HCT116 (cell line): ENCODE results near the gene PHKB. TPM values are rescaled to one million over a fixed set of nuclear protein-coding genes. Genes with fewer than 3 reads are reported as not detected.

ENCODE experiments used
- ATAC-seq: fragments of 200-7000 bp; cut with Tn5 transposase; 2 replicates; pipeline ENCODE4 v1.9.1; 2020; ENCODE audit warnings: mild to moderate bottlenecking, moderate library complexity
- BruUV-seq: library from RNA; stranded (reverse); fragments of 400-500 nt; replicated peaks from 2 replicates; lab custom pipeline; 2021; lab: Mats Ljungman, UMichigan
- CTCF ChIA-PET: fragments of 300-600 bp; sonication (Branson Sonifier 250); formaldehyde crosslinking; loops from one replicate; lab custom pipeline; 2021; ENCODE audit warnings: antibody characterized with exemption; lab: Charles Lee
- POLR2A ChIA-PET: fragments of 300-600, 350-600 bp; sonication (Branson Sonifier 250); formaldehyde crosslinking; loops from one replicate; lab custom pipeline; 2021; ENCODE audit warnings: antibody characterized with exemption; lab: Charles Lee
- RAD21 ChIA-PET, 2 experiments: fragments of 300-600 bp; sonication (Branson Sonifier 250); formaldehyde crosslinking; loops; one replicate each; lab custom pipeline; 2023; ENCODE audit warnings: low total read pairs in 2 of 2; ENCODE audit not compliant: uncharacterized antibody in 2 of 2, unreplicated experiment in 2 of 2, low non-redundant PET in 1 of 2; lab: Charles Lee
- DNase-seq: peaks from one replicate; pipeline ENCODE4 v3.0.0-alpha.2; 2010; ENCODE audit warnings: low read depth, low spot score
- H2AFZ ChIP-seq: fragments of 200-600 bp; shearing (Covaris generic), sonication (generic); 2 replicates; pipeline ENCODE4 v1.6.1; 2017; ENCODE audit warnings: low read depth, mixed run types, mixed read lengths, antibody characterized with exemption, low read length; ENCODE audit not compliant: poor library complexity, severe bottlenecking
- H3K27ac ChIP-seq: 2 replicates; pipeline ENCODE4 v1.5.1; 2012; ENCODE audit warnings: low read depth, low read length
- H3K27me3 ChIP-seq: fragments of 200-600 bp; sonication (generic); 2 replicates; pipeline ENCODE4 v1.6.1; 2016; ENCODE audit warnings: mixed run types, low read length, mixed read lengths; ENCODE audit not compliant: insufficient read depth
- H3K36me3 ChIP-seq, 2 experiments: fragments of 200-500 bp in 1 of 2; fragments of 200-600 bp in 1 of 2; sonication (Bioruptor generic) in 1 of 2; sonication (generic) in 1 of 2; 2 replicates each; pipeline versions ENCODE4 v1.5.1 to v1.6.1; 2014 to 2016; ENCODE audit warnings: low read length in 2 of 2, inconsistent platforms in 1 of 2, mixed read lengths in 1 of 2, mixed run types in 1 of 2; ENCODE audit not compliant: insufficient read depth in 2 of 2, control insufficient read depth in 1 of 2
- H3K4me1 ChIP-seq, 2 experiments: fragments of 200-600 bp in 1 of 2; sonication (generic) in 1 of 2; 2 replicates each; pipeline versions ENCODE4 v1.5.1 to v1.6.1; 2012 to 2017; ENCODE audit warnings: low read length in 2 of 2, inconsistent platforms in 1 of 2, mild to moderate bottlenecking in 1 of 2, mixed read lengths in 1 of 2, mixed run types in 1 of 2, moderate library complexity in 1 of 2; ENCODE audit not compliant: insufficient read depth in 2 of 2, control insufficient read depth in 1 of 2
- H3K4me2 ChIP-seq: fragments of 200-600 bp; sonication (generic); 2 replicates; pipeline ENCODE4 v1.6.1; 2017; ENCODE audit warnings: mixed run types, low read length, mixed read lengths
- H3K4me3 ChIP-seq, 2 experiments: fragments of 200-600 bp in 1 of 2; sonication (generic) in 1 of 2; replicated peaks in 1 of 2; 2 replicates each; pipeline ENCODE4 v1.5.1; 2011 to 2016; ENCODE audit warnings: low read length in 2 of 2, control low read depth in 1 of 2, low read depth in 1 of 2, mild to moderate bottlenecking in 1 of 2, mixed read lengths in 1 of 2, mixed run types in 1 of 2
- H3K79me2 ChIP-seq: fragments of 200-600 bp; sonication (generic); 2 replicates; pipeline ENCODE4 v1.6.1; 2017; ENCODE audit warnings: mild to moderate bottlenecking, mixed run types, low read length, moderate library complexity, mixed read lengths; ENCODE audit not compliant: insufficient read depth
- H3K9ac ChIP-seq: fragments of 200-600 bp; sonication (generic); 2 replicates; pipeline ENCODE4 v1.6.1; 2016; ENCODE audit warnings: low read length, mixed read lengths
- H3K9me2 ChIP-seq: fragments of 200-600 bp; sonication (generic), shearing (Covaris generic); 2 replicates; pipeline ENCODE4 v1.6.1; 2017; ENCODE audit warnings: mixed run types, mild to moderate bottlenecking, moderate library complexity; ENCODE audit not compliant: insufficient read depth
- H3K9me3 ChIP-seq, 2 experiments: fragments of 200-500 bp in 1 of 2; fragments of 200-600 bp in 1 of 2; sonication (Bioruptor generic) in 1 of 2; sonication (generic) in 1 of 2; 2 replicates each; pipeline ENCODE4 v1.6.1; 2014 to 2017; ENCODE audit warnings: low read length in 2 of 2, mixed read lengths in 2 of 2, inconsistent platforms in 1 of 2, low read depth in 1 of 2, mild to moderate bottlenecking in 1 of 2, mixed run types in 1 of 2, moderate library complexity in 1 of 2; ENCODE audit not compliant: control insufficient read depth in 1 of 2, insufficient read depth in 1 of 2
- H4K20me1 ChIP-seq: fragments of 200-600 bp; sonication (generic), shearing (Covaris generic); 2 replicates; pipeline ENCODE4 v1.6.1; 2017; ENCODE audit warnings: mixed run types, mild to moderate bottlenecking, moderate library complexity; ENCODE audit not compliant: insufficient read depth
- CBX3 ChIP-seq: IDR thresholded peaks from 2 replicates; pipeline ENCODE4 v1.6.1; 2012; ENCODE audit warnings: low read depth
- CTCF ChIP-seq, 3 experiments: fragments of 200-600 bp in 1 of 3; sonication (generic) in 1 of 3; IDR thresholded peaks in 2 of 3; conservative IDR thresholded peaks in 1 of 3; 2 replicates each; pipeline ENCODE4 v1.5.1; 2012 to 2017; ENCODE audit warnings: low read depth in 2 of 3, low read length in 2 of 3, antibody characterized with exemption in 1 of 3, borderline replicate concordance in 1 of 3, control low read depth in 1 of 3, mild to moderate bottlenecking in 1 of 3, mixed read lengths in 1 of 3, mixed run types in 1 of 3, moderate library complexity in 1 of 3; ENCODE audit not compliant: insufficient read depth in 1 of 3
- EGR1 ChIP-seq: IDR thresholded peaks from 2 replicates; pipeline ENCODE4 v1.6.1; 2012; ENCODE audit warnings: low read depth
- ELF1 ChIP-seq: IDR thresholded peaks from 2 replicates; pipeline ENCODE4 v1.6.1; 2012; ENCODE audit warnings: low read depth, borderline replicate concordance
- EZH2 ChIP-seq: fragments of 200-600 bp; sonication (generic); IDR thresholded peaks from 2 replicates; pipeline ENCODE4 v1.6.1; 2017; ENCODE audit warnings: antibody characterized with exemption, mixed run types
- EZH2phosphoT487 ChIP-seq: fragments of 200-600 bp; IDR thresholded peaks from 2 replicates; pipeline ENCODE4 v1.6.1; 2018; ENCODE audit warnings: antibody characterized with exemption, borderline replicate concordance
- FOSL1 ChIP-seq: IDR thresholded peaks from 2 replicates; pipeline ENCODE4 v1.6.1; 2012; ENCODE audit warnings: low read depth
- JUND ChIP-seq: IDR thresholded peaks from 2 replicates; pipeline ENCODE4 v1.6.1; 2012
- MAX ChIP-seq: IDR thresholded peaks from 2 replicates; pipeline ENCODE4 v1.6.1; 2012
- POLR2A ChIP-seq: IDR thresholded peaks from 2 replicates; pipeline ENCODE4 v1.7.0; 2011; ENCODE audit warnings: borderline replicate concordance; ENCODE audit not compliant: insufficient read depth, insufficient read length; ENCODE audit errors: extremely low read depth
- POLR2AphosphoS5 ChIP-seq: IDR thresholded peaks from 2 replicates; pipeline ENCODE4 v1.6.1; 2011; ENCODE audit warnings: mild to moderate bottlenecking, low read depth, low read length, moderate library complexity
- SIN3A ChIP-seq: IDR thresholded peaks from 2 replicates; pipeline ENCODE4 v1.6.1; 2012; ENCODE audit warnings: low read depth
- SP1 ChIP-seq: IDR thresholded peaks from 2 replicates; pipeline ENCODE4 v1.6.1; 2012; ENCODE audit warnings: low read depth
- SRF ChIP-seq: IDR thresholded peaks from 2 replicates; pipeline ENCODE4 v1.6.1; 2012; ENCODE audit warnings: low read depth
- TCF7L2 ChIP-seq: IDR thresholded peaks from 2 replicates; pipeline ENCODE4 v1.7.0; 2011; ENCODE audit warnings: borderline replicate concordance, inconsistent platforms; ENCODE audit not compliant: insufficient read depth, insufficient read length; ENCODE audit errors: extremely low read depth
- ZBTB33 ChIP-seq: IDR thresholded peaks from 2 replicates; pipeline ENCODE4 v1.6.1; 2011; ENCODE audit warnings: mild to moderate bottlenecking, low read length, moderate library complexity; ENCODE audit not compliant: insufficient replicate concordance; ENCODE audit errors: extremely low read depth
- ZFX ChIP-seq: fragments of 450-650 bp; IDR thresholded peaks from 2 replicates; pipeline ENCODE4 v1.6.1; 2017
- ZNF274 ChIP-seq: fragments of 200-500 bp; sonication (Bioruptor generic); IDR thresholded peaks from 2 replicates; pipeline ENCODE4 v1.6.1; 2014; ENCODE audit warnings: mild to moderate bottlenecking, low read depth, low read length, inconsistent platforms
- intact Hi-C: fragments of 100-400 bp; cut with micrococcal nuclease; formaldehyde crosslinking; loops from 2 replicates; pipeline ENCODE4 v1.10.0; 2022
- total RNA-seq: library from RNA; stranded (reverse); gene quantifications from one replicate; pipeline ENCODE4 v1.2.1, GENCODE V29; 2021; ENCODE audit not compliant: unreplicated experiment

PHKB gene
- total RNA-seq, 1 experiment from 2014 or later, result 30.5 TPM

- TF ChIP-seq EGR1 (no peak), POLR2A (no peak), EZH2 (no peak), FOSL1 (no peak), JUND (no peak), ELF1 (no peak), EZH2phosphoT487 (no peak), MAX (no peak), CBX3 (no peak), SRF (no peak)
- Histone ChIP-seq H3K4me2 (no peak overlapping the region), H3K4me3 (no peak overlapping the region), H3K79me2 (no peaks in the 10 kb centered on the region), H2AFZ (no peak overlapping the region), H3K9me2 (no peaks in the 10 kb centered on the region), H3K27me3 (no peaks in the 10 kb centered on the region), H3K36me3 (no peaks in the 10 kb centered on the region), H3K9me3 (no peaks in the 10 kb centered on the region), H3K27ac (no peak overlapping the region), H3K4me1 (no peaks in the 10 kb centered on the region), H3K9ac (no peak overlapping the region), H4K20me1 (no peaks in the 10 kb centered on the region)
- BruUV-seq, result no TSS peak
- RAD21 ChIA-PET, result no interaction called here
- POLR2A ChIA-PET, result no interaction called here
- CTCF ChIA-PET, result no interaction called here
- no peak for DNase-seq
- no peak for ATAC-seq
- intact Hi-C loops, result no loop called here
These were observed 203.7 kb downstream of the PHKB start for GRCh38 chr16:47664653-47665325.

- ChIA-PET CTCF (no interaction called here), RAD21 (no interaction called here), POLR2A (no interaction called here)
- Histone ChIP-seq H3K27ac (no peak overlapping the region), H3K36me3 (no peaks in the 10 kb centered on the region), H3K4me2 (no peak overlapping the region), H3K9ac (no peak overlapping the region), H4K20me1 (no peaks in the 10 kb centered on the region; the same call in 1 of the 2 replicates), H3K4me3 (no peak overlapping the region), H3K9me2 (no peaks in the 10 kb centered on the region), H3K9me3 (no peaks in the 10 kb centered on the region), H3K27me3 (no peaks in the 10 kb centered on the region), H2AFZ (no peak overlapping the region), H3K4me1 (no peaks in the 10 kb centered on the region), H3K79me2 (no peaks in the 10 kb centered on the region)
- BruUV-seq, result no TSS peak
- DNase-seq (no peak), ATAC-seq (no peak)
- intact Hi-C loops, result no loop called here
- TF ChIP-seq ZNF274 (no peak), ELF1 (no peak), EZH2 (no peak), ZBTB33 (no peak), CTCF (IDR thresholded peaks at IDR 0.05 in 2 of 3, conservative IDR thresholded peaks at IDR 0.05 in 1 of 3; ENCODE audit: borderline replicate concordance in 1 of 3, insufficient read depth in 1 of 3, low read depth in 2 of 3, low read length in 2 of 3) (no peak), EGR1 (no peak), POLR2AphosphoS5 (no peak), MAX (no peak), SP1 (no peak), TCF7L2 (no peak), ZFX (no peak), SIN3A (no peak), CBX3 (no peak)
These were observed 205.3 kb downstream of the PHKB start for GRCh38 chr16:47666434-47666833.
